Brain pericyte (primary cell): ENCODE measurements around the gene ZER1.
"Not testable (repeated sequence)": the region's sequence is repeated elsewhere in the genome, so short reads cannot be mapped to it uniquely, and the experiment has no call there.

ENCODE experiments used
- DNase-seq: peaks from one replicate; pipeline ENCODE4 v3.0.0-alpha.2; 2012; ENCODE audit warnings: low read depth, low spot score

Gene ZER1

DNA sequence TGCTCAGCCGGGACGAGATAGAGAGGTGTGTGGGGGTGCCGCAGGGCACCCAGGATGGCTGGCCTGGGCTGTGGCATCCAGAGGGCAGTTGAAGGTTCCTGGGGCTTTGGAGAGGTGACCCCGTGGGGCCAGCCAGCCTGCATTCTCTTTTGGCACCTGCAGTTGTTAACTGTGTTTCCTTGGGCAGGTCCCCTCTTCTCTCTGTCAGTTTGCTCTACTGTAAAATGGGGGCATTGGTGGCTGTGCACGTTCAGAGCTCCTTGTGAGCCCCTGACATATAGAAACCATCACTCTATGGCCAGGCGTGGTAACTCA is 56.3 kb downstream of the ZER1 start:
- DNase-seq, result no peak

DNA sequence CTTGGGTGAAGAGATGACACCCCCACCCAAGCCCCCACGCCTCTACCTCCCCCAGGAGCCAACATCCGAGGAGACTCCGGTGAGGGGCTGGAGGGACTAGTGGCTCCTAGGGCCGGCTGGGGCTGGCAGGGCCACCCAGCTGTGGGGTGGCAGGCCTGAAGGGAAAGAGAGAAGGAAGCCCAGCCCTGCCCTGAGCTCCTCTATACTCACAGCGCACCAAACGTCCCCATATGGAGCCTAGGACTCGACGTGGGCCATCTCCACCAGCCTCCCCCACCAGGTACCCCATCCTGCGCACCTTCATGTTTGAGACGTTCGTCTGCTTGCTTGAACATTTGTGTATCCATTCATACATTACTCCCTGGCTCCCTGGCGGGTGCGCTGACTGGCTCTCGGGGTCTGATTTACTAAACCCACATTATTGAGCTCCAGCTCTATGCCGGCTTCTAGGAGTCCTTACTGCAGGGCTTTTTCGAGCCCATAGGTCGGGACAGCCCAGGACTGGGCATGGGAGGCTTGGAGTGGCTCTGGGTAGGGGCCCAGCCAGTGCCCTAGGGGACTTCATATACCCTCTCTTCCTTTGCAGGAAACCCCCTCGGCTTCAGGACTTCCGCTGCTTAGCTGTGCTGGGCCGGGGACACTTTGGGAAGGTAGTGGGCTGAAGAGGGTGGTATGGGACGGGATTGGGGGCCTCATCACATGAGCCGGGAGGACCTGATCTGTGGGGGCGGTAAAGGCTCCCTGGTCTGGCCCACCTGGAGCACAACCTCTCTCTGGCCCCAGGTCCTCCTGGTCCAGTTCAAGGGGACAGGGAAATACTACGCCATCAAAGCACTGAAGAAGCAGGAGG is 56.9 kb downstream of the ZER1 start:
- no peak for DNase-seq

DNA sequence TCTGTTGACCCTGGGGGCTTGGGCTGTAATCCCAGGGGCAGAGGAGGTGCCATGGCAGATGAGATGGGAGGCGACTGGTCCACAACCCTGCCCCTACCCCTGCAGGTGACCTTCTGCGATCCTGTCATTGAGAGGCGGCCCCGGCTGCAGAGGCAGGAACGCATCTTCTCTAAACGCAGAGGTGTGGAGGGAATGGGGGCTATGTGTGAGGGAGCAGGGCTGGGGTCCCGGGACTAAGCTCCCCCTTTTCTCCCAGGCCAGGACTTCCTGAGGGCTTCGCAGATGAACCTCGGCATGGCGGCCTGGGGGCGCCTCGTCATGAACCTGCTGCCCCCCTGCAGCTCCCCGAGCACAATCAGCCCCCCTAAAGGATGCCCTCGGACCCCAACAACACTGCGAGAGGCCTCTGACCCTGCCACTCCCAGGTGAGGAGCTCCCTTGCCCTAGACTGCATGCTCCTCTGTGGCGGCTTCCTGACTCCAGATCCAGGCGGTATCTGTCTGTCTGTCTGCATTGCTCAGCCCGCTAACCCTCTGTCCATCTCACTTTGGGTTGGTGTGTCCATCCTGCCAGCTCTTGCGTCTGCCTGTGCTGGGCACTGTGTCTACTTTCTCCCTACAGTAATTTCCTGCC is 57.7 kb downstream of the ZER1 start:
- no peak for DNase-seq

DNA sequence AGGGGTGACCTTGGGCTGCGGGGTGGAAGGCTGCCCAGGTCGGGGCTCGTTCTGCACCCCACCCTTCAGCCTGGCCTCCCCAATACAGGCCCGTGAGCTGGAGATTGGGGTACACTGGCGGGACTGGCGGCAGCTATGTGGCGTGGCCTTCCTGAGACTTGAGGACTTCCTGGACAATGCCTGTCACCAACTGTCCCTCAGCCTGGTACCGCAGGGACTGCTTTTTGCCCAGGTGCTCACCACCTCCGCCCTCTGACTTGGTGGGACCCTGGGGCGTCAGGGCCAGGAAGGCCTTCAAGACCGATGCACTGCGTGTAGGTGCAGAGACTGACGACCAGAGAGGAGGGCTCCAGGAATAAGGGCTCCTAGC is 58.3 kb downstream of the ZER1 start:
- no peak for DNase-seq

DNA sequence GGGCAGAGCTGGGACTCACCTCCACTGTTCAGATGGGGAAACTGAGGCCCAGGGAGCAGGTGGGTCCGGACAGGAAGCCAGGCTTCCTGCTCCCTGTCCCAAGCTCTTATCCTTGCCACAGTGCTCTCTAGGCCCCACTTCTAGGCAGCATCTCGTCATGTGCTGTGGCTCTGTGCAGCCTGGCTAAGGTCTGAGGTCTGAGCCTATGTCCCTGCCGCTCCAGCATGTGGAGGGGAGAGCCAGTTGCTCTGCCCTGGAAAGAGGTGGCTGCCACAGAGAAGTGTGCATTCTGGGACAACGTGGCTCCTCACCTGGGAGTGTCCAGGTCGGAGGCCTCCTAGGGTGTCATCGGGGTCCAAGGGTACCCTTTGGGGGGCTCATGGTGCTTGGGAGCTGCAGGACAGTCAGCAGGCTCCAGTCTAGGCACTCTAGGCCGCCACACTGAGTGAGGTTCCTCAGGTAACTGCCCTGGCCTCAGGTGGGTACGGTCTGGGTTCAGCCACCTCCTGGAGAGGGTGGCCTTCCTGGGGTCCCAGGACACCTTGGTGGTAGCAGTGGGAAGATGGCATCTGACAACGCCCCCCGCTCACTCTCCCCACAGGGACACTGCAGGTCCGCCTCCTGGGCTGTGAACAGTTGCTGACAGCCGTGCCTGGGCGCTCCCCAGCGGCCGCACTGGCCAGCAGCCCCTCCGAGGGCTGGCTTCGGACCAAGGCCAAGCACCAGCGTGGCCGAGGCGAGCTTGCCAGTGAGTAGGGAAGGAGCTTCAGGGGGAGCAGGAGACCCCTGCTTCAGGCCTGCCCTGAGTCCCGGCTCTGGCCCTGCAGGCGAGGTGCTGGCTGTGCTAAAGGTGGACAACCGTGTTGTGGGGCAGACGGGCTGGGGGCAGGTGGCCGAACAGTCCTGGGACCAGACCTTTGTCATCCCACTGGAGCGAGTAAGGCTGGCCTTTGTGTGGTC is 59.0 kb downstream of the ZER1 start:
- no peak for DNase-seq

DNA sequence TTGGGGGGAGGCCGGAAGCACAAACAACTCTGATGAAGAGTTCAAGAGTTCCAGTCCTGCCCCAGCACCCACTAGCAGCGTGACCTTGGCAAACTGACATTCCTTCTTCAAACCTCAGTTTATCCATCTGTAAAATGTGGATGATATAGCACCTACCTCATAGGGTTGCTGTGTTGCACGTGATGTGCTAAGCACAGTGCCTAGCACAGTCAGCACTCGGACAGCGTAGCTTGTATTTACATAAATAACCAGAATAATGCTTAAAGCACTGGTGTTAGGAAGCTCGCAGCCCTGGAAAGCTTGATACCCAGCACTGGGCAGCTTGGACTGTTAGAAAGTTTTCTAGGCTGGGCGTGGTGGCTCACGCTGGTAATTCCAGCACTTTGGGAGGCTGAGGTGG is 64.3 kb downstream of the ZER1 start:
- DNase-seq, result no peak

DNA sequence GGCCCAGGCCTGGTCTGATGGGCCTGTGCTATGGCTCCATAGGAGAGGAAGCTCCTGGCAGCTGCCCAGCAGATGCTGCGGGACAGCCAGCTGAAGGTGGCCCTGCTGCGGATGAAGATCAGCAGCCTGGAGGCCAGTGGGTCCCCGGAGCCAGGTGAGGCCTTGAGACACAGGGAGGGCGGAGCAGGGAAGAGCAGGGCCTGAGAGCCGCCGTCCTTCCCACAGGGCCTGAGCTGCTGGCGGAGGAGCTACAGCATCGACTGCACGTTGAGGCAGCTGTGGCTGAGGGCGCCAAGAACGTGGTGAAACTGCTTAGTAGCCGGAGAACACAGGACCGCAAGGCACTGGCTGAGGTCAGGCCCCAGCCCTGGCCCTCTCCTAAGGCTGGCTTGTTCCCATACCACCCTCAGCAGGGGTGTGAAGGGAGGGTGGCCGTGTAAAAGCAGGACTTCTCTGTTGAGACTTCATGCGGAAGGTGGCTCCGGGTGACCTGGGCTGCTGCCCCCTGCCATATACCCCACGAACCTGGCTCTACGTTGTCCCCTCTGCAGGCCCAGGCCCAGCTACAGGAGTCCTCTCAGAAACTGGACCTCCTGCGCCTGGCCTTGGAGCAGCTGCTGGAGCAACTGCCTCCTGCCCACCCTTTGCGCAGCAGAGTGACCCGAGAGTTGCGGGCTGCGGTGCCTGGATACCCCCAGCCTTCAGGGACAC is 64.9 kb downstream of the ZER1 start:
- no peak for DNase-seq

DNA sequence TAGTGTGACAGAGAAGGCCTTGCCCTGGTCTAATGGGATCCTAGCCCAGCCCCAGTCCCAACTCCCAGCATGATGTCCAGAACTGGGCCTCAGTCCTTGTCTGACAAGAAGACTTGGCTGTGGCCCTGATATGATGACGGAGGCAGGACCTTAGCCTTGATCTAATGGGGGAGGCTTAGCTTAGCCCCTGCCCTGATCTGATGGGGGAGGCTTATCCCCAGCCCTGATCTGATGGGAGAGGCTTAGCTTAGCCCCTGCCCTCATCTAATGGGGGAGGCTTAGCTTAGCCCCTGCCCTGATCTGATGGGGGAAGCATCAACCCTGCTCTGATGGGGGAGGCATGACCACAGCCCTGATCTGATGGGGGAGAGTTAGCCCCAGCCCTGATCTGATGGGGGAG is 65.7 kb downstream of the ZER1 start:
- DNase-seq, result no peak

DNA sequence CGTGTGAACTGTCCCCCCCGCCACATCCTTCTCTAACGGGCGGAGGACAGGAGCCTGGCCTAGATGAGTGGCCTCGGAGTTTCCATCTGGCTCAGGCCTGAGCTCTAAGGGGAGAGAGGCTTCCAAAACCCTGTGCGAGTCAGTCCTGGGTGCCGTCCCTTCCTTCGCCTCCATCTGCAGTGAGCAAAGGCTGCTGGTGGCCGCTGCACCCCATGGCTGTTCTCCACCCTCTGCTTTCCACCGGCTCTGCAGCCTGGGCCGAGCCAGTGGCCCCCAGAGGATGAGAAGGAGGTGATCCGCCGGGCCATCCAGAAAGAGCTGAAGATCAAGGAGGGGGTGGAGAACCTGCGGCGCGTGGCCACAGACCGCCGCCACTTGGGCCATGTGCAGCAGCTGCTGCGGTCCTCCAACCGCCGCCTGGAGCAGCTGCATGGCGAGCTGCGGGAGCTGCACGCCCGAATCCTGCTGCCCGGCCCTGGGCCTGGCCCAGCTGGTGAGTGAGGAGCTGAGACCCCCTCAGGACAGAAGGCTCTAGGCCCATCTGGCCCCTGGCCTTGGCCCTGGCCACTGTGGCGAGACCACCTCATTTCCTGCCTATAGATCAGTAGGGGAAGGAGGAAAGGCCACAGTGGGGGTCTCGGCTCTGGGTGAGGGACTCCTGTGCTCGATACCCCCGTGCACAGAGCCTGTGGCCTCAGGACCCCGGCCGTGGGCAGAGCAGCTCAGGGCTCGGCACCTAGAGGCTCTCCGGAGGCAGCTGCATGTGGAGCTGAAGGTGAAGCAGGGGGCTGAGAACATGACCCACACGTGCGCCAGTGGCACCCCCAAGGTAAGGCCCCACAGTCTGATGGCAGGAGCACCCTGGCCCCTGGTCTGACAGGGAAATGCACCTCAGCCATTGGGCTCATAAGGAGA is 66.4 kb downstream of the ZER1 start:
- no peak for DNase-seq

DNA sequence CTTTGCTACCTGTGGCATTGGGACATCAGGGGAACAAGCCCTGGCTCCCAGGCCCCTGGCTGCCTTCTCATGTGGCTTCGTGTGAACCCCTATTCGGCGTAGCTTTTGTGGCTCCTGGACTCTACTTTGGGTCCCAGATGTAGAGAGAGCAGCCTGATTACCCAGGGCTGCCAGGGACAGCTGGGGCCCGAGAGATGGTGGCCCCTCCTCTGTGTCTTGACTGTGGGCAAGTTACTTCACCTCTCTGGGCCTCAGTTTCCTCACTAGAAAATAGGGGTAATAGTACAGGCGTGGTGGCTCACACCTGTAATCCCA is 67.4 kb downstream of the ZER1 start:
- DNase-seq, result no peak

DNA sequence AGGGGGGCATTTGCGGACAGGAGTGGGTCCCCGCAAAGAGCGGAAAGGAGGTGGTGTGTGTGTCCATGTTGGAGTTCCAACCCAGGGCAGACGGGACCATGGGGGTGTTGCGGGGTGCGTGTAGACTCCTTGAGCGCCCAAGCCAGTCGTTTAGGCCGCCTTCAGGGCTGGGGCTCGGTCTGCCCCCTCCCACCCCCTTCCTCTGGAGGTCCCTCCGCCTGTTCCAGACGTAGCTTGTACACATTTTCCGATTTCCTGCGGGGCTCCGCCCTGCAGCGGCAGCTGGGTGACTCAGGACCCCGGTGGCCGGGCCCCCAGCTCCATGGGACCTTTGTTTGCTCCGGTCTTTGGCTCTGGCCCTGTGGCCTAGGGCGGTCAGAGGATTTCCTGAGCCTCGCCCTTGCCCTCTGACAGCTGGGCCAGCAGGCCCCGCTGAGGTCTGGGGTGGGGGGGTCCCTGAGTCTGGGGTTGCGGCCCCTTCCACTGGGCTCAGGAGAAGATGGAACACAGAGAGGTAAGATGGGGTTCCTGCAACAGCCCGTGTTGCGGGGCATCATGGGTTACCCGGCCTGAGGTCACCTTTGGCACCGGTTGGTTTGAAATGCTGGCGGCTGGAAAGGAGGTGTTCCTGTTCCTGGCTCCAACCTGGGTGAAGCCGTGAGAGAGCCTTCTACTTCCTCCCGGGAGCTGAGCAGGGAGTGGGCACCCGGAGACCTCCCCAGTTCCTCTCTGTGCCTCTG is 67.9 kb downstream of the ZER1 start:
- no peak for DNase-seq

DNA sequence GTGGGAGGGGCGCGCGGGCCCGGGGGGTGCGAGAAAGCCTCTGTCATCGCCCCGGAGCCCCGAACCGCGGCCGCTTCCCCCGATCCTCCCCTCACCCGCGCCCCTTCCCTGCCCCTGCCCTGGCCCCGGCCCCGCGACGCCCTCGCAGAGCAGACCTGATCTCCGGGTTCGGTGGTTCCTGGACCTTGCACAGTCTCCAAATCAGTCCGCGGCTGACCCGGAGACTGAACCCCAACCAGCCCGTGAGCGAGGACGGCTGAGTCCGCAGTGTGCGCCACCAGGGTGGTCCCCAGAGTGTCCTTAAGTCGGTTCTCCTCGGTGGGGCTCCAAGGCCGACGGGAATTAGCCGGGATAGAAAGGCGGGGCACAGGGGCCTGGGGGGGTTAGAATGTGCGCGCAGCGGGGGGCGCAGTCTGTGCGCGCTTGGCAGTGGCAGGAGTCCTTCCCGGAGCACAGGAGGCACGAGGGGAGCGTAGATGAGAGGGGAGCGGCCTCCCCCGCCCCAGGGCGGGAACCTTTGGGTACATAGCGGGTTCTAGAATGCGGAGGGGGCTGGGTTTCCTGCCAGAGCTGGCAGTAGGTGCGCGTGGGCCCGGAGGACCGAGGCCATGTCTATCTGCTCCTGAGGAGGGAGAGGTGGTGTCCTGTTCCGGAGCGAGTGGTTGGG is 68.6 kb downstream of the ZER1 start:
- no peak for DNase-seq

DNA sequence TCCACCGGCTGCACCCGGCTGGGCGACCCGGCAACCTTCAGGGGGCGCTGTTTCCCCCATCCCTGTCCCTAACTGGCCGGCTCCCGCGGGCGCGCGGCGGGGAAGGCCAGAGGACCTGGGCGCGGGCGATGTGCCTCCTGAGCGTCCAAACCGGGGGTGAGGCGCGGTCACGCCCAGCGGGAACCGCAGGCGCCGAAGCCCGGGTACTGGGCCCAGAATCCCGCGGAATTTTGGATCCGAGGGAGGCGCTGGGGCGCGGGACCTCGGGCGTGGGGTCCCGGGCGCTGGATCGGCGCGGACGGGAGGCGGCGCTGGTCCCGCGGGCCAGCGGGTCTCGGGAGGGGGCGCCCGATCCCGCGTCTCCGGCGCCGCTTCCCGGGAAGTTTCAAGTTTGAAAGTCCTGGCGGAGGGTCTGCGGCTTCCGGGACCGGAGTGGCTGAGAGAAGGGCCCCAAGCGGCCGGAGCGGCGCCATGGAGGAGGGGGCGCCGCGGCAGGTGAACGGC is 69.2 kb downstream of the ZER1 start, which contains the start of gene PKN3:
Gene PKN3 (plus strand): TSS at position 59 of the 504 bp plus-strand sequence. CDS start 413 bp downstream, at position 472.
- DNase-seq, result no peak

DNA sequence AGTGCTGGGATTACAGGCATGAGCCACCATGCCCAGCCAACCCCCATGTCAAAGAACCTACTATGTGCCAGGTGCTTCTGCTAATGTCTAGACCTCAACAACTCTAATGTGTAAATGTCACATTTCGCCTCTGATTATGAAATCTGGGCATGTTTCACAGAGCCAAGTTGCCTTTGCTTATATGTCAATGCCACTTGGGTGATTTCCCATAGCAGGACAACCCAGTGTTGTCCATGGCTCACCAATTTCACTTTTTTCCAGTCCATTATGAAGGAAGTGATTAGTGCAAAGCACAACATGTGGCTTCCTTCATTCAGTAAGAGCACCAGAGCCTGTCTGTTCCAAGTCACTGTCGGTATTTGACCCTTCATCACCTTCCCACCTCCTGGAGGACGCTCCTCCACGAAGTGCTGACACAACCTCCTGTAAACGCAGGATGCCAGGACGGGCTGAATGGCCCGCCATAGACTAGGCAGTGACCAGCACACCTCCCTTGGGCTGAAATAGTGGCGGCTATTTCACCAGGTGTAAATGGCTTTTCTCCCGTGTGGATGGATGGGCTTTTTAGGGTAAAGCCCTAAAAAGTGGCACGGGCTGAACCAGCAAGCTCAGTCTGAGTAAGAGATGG is 70.4 kb downstream of the ZER1 start:
- DNase-seq, result no peak

DNA sequence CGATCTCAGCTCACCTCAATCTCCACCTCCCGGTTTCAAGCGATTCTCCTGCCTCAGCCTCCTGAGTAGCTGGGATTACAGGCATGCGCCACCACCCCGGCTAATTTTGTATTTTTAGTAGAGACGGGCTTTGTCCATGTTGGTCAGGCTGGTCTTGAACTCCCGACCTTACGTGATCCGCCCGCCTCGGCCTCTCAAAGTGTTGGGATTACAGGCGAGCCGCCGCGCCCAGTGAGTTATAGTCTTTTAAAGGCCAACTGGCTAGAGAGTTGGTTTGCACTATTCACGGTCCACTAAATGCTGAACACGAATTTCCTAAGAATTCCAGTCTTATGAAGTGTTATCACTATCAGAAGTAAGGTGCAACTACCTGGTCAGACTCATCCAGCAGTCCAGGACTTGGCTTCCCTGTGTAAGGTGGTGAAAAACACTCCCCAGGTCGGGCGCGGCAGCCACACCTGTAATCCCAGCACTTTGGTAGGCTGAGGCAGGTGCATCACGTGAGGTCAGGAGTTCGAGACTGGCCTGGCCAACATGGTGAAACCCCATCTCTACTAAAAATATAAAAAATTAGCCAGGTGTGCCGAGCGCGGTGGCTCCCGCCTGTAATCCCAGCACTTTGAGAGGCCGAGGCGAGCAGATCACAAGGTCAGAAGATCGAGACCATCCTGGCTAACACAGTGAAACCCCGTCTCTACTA is 72.5 kb downstream of the ZER1 start:
- not testable (repeated sequence) for DNase-seq

DNA sequence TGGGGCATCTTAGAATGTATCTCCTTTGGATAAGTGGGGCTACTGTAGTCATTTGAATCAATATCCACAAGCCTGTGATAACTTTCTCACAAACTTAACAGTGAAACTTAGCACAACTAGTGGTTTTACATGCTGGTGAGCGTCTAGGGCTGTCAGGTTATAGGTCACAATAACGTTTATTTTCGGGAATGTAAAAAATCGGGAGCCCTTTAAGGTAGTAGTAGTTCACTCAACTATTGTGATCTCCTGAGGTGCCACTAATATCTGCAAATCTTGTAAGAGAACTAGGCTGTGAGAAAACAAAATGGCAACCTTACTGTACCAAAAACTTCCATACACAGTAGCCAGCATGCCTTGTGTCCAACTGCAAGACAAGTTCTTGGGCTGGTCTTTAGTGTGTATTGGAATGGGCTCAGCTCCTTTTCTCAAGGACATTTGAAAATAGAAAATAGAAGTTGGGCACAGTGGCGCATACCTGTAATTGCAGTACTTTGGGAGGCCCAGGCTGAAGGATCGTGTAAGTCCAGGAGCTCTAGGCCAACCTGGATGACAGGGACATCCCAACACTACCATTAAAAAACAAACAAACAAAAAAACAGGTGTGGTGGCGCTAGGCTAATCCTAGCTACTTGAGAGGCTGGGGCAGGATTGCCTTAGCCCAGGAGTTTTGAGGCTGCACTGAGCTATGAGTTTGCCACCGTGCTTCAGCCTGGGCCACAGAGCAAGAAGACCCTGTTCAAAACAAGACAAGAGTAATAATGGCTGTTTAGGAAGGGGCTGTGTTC is 74.6 kb downstream of the ZER1 start:
- DNase-seq, result no peak

DNA sequence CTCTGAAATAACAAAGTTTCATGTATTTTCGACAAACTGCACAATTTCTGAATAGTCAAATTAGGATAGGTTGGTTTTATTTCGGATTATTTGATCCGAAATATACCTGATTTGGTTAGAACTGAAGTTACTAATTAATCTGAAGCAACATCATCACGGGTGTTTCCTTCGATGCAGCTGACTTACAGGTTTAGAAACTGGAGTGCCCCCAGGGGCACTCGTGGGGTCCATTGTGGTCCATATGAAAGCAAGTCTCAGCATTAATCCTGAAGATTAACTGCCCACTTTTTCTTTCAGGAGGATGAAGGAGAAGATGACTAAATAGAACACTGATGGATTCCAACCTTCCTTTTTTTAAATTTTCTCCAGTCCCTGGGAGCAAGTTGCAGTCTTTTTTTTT is 77.4 kb downstream of the ZER1 start:
- DNase-seq, result no peak
